ENCODE data around the gene RAPGEF6.
A peak's percentile ranks its signal among the peaks of the same experiment; 100 is the strongest.

The RAPGEF6 gene

GRCh38 chr5:131514316-131515283 lies 120.4 kb downstream of the RAPGEF6 start:
- no peaks in the 10 kb centered on the region for H3K9me3 ChIP-seq (ENCODE audit: control insufficient read depth in 2 of 2, low read length in 2 of 2)
- peaks cover 7 to 14% of the 10 kb centered on the region in 2 donors for H3K36me3 ChIP-seq (ENCODE audit: control insufficient read depth in 2 of 2, insufficient read depth in 2 of 2, low read length in 2 of 2)
- H3K4me1 ChIP-seq (ENCODE audit: control insufficient read depth in 2 of 2, insufficient read depth in 2 of 2, low read length in 2 of 2) = peaks cover 0 to 3% of the 10 kb centered on the region in 2 donors
- H3K27me3 ChIP-seq (ENCODE audit: control insufficient read depth in 2 of 2, insufficient read depth in 2 of 2, low read length in 2 of 2) = no peaks in the 10 kb centered on the region
- no peak overlapping the region for H3K4me3 ChIP-seq (ENCODE audit: low read length in 2 of 2)
- H3K27ac ChIP-seq (ENCODE audit: low read depth in 2 of 2, low read length in 2 of 2) = peak overlapping the region in 1 of 2 donors; percentile 2
- no peak overlapping the region for H3K9ac ChIP-seq (ENCODE audit: low read depth in 1 of 2, low read length in 2 of 2)

GRCh38 chr5:131513780-131514179 lies 121.2 kb downstream of the RAPGEF6 start:
- no peak overlapping the region for H3K9ac ChIP-seq (ENCODE audit: low read depth in 1 of 2, low read length in 2 of 2)
- no peak overlapping the region for H3K4me3 ChIP-seq (ENCODE audit: low read length in 2 of 2)
- H3K4me1 ChIP-seq (ENCODE audit: control insufficient read depth in 2 of 2, insufficient read depth in 2 of 2, low read length in 2 of 2) = peaks cover 0 to 3% of the 10 kb centered on the region in 2 donors
- H3K27ac ChIP-seq (ENCODE audit: low read depth in 2 of 2, low read length in 2 of 2) = no peak overlapping the region
- H3K27me3 ChIP-seq (ENCODE audit: control insufficient read depth in 2 of 2, insufficient read depth in 2 of 2, low read length in 2 of 2) = no peaks in the 10 kb centered on the region
- H3K36me3 ChIP-seq (ENCODE audit: control insufficient read depth in 2 of 2, insufficient read depth in 2 of 2, low read length in 2 of 2) = peaks cover 7 to 13% of the 10 kb centered on the region in 2 donors
- no peaks in the 10 kb centered on the region for H3K9me3 ChIP-seq (ENCODE audit: control insufficient read depth in 2 of 2, low read length in 2 of 2)

GRCh38 chr5:131511934-131512333 lies 123.1 kb downstream of the RAPGEF6 start:
- Histone ChIP-seq H3K27ac (ENCODE audit: low read depth in 2 of 2, low read length in 2 of 2) (no peak overlapping the region), H3K4me3 (ENCODE audit: low read length in 2 of 2) (no peak overlapping the region), H3K27me3 (ENCODE audit: control insufficient read depth in 2 of 2, insufficient read depth in 2 of 2, low read length in 2 of 2) (no peaks in the 10 kb centered on the region), H3K4me1 (ENCODE audit: control insufficient read depth in 2 of 2, insufficient read depth in 2 of 2, low read length in 2 of 2) (peaks cover 0 to 3% of the 10 kb centered on the region in 2 donors), H3K9me3 (ENCODE audit: control insufficient read depth in 2 of 2, low read length in 2 of 2) (no peaks in the 10 kb centered on the region), H3K9ac (ENCODE audit: low read depth in 1 of 2, low read length in 2 of 2) (no peak overlapping the region), H3K36me3 (ENCODE audit: control insufficient read depth in 2 of 2, insufficient read depth in 2 of 2, low read length in 2 of 2) (peaks cover 11 to 17% of the 10 kb centered on the region in 2 donors)

GRCh38 chr5:131509801-131510200 lies 125.2 kb downstream of the RAPGEF6 start:
- Histone ChIP-seq H3K36me3 (ENCODE audit: control insufficient read depth in 2 of 2, insufficient read depth in 2 of 2, low read length in 2 of 2) (peaks cover 11 to 12% of the 10 kb centered on the region in 2 donors), H3K9me3 (ENCODE audit: control insufficient read depth in 2 of 2, low read length in 2 of 2) (no peaks in the 10 kb centered on the region), H3K27ac (ENCODE audit: low read depth in 2 of 2, low read length in 2 of 2) (no peak overlapping the region), H3K4me3 (ENCODE audit: low read length in 2 of 2) (no peak overlapping the region), H3K4me1 (ENCODE audit: control insufficient read depth in 2 of 2, insufficient read depth in 2 of 2, low read length in 2 of 2) (no peaks in the 10 kb centered on the region), H3K9ac (ENCODE audit: low read depth in 1 of 2, low read length in 2 of 2) (no peak overlapping the region), H3K27me3 (ENCODE audit: control insufficient read depth in 2 of 2, insufficient read depth in 2 of 2, low read length in 2 of 2) (no peaks in the 10 kb centered on the region)

GRCh38 chr5:131505237-131505908 lies 129.7 kb downstream of the RAPGEF6 start:
- peaks cover 14 to 20% of the 10 kb centered on the region in 2 donors for H3K36me3 ChIP-seq (ENCODE audit: control insufficient read depth in 2 of 2, insufficient read depth in 2 of 2, low read length in 2 of 2)

GRCh38 chr5:131496400-131496713 lies 138.7 kb downstream of the RAPGEF6 start:
- Histone ChIP-seq H3K27ac (ENCODE audit: low read depth in 2 of 2, low read length in 2 of 2) (no peak overlapping the region), H3K36me3 (ENCODE audit: control insufficient read depth in 2 of 2, insufficient read depth in 2 of 2, low read length in 2 of 2) (peaks cover 13 to 21% of the 10 kb centered on the region in 2 donors)

More at GRCh38 chr5:131505237-131505908, 129.7 kb downstream of the RAPGEF6 start:
- no peak overlapping the region for H3K4me3 ChIP-seq (ENCODE audit: low read length in 2 of 2)
- H3K27ac ChIP-seq (ENCODE audit: low read depth in 2 of 2, low read length in 2 of 2) = no peak overlapping the region
- H3K4me1 ChIP-seq (ENCODE audit: control insufficient read depth in 2 of 2, insufficient read depth in 2 of 2, low read length in 2 of 2) = no peaks in the 10 kb centered on the region
- no peaks in the 10 kb centered on the region for H3K9me3 ChIP-seq (ENCODE audit: control insufficient read depth in 2 of 2, low read length in 2 of 2)
- no peaks in the 10 kb centered on the region for H3K27me3 ChIP-seq (ENCODE audit: control insufficient read depth in 2 of 2, insufficient read depth in 2 of 2, low read length in 2 of 2)
- H3K9ac ChIP-seq (ENCODE audit: low read depth in 1 of 2, low read length in 2 of 2) = no peak overlapping the region

GRCh38 chr5:131495536-131496399 lies 139.3 kb downstream of the RAPGEF6 start:
- Histone ChIP-seq H3K27me3 (ENCODE audit: control insufficient read depth in 2 of 2, insufficient read depth in 2 of 2, low read length in 2 of 2) (no peaks in the 10 kb centered on the region), H3K9me3 (ENCODE audit: control insufficient read depth in 2 of 2, low read length in 2 of 2) (no peaks in the 10 kb centered on the region), H3K4me3 (ENCODE audit: low read length in 2 of 2) (no peak overlapping the region), H3K4me1 (ENCODE audit: control insufficient read depth in 2 of 2, insufficient read depth in 2 of 2, low read length in 2 of 2) (no peaks in the 10 kb centered on the region), H3K36me3 (ENCODE audit: control insufficient read depth in 2 of 2, insufficient read depth in 2 of 2, low read length in 2 of 2) (peaks cover 13 to 25% of the 10 kb centered on the region in 2 donors), H3K9ac (ENCODE audit: low read depth in 1 of 2, low read length in 2 of 2) (no peak overlapping the region), H3K27ac (ENCODE audit: low read depth in 2 of 2, low read length in 2 of 2) (no peak overlapping the region)

More at GRCh38 chr5:131496400-131496713, 138.7 kb downstream of the RAPGEF6 start:
- no peak overlapping the region for H3K4me3 ChIP-seq (ENCODE audit: low read length in 2 of 2)
- H3K27me3 ChIP-seq (ENCODE audit: control insufficient read depth in 2 of 2, insufficient read depth in 2 of 2, low read length in 2 of 2) = no peaks in the 10 kb centered on the region
- no peaks in the 10 kb centered on the region for H3K4me1 ChIP-seq (ENCODE audit: control insufficient read depth in 2 of 2, insufficient read depth in 2 of 2, low read length in 2 of 2)
- no peak overlapping the region for H3K9ac ChIP-seq (ENCODE audit: low read depth in 1 of 2, low read length in 2 of 2)
- H3K9me3 ChIP-seq (ENCODE audit: control insufficient read depth in 2 of 2, low read length in 2 of 2) = no peaks in the 10 kb centered on the region

GRCh38 chr5:131491749-131492148 lies 143.3 kb downstream of the RAPGEF6 start:
- no peaks in the 10 kb centered on the region for H3K4me1 ChIP-seq (ENCODE audit: control insufficient read depth in 2 of 2, insufficient read depth in 2 of 2, low read length in 2 of 2)
- H3K27ac ChIP-seq (ENCODE audit: low read depth in 2 of 2, low read length in 2 of 2) = no peak overlapping the region
- H3K4me3 ChIP-seq (ENCODE audit: low read length in 2 of 2) = no peak overlapping the region
- H3K9ac ChIP-seq (ENCODE audit: low read depth in 1 of 2, low read length in 2 of 2) = no peak overlapping the region
- H3K36me3 ChIP-seq (ENCODE audit: control insufficient read depth in 2 of 2, insufficient read depth in 2 of 2, low read length in 2 of 2) = peaks cover 17 to 36% of the 10 kb centered on the region in 2 donors
- peaks cover 0 to 3% of the 10 kb centered on the region in 2 donors for H3K9me3 ChIP-seq (ENCODE audit: control insufficient read depth in 2 of 2, low read length in 2 of 2)
- no peaks in the 10 kb centered on the region for H3K27me3 ChIP-seq (ENCODE audit: control insufficient read depth in 2 of 2, insufficient read depth in 2 of 2, low read length in 2 of 2)

- no peak overlapping the region for H3K9ac ChIP-seq (ENCODE audit: low read depth in 1 of 2, low read length in 2 of 2)
- peaks cover 11 to 23% of the 10 kb centered on the region in 2 donors for H3K36me3 ChIP-seq (ENCODE audit: control insufficient read depth in 2 of 2, insufficient read depth in 2 of 2, low read length in 2 of 2)
- no peak overlapping the region for H3K27ac ChIP-seq (ENCODE audit: low read depth in 2 of 2, low read length in 2 of 2)
- no peaks in the 10 kb centered on the region for H3K4me1 ChIP-seq (ENCODE audit: control insufficient read depth in 2 of 2, insufficient read depth in 2 of 2, low read length in 2 of 2)
- no peaks in the 10 kb centered on the region for H3K27me3 ChIP-seq (ENCODE audit: control insufficient read depth in 2 of 2, insufficient read depth in 2 of 2, low read length in 2 of 2)
- peaks cover 0 to 3% of the 10 kb centered on the region in 2 donors for H3K9me3 ChIP-seq (ENCODE audit: control insufficient read depth in 2 of 2, low read length in 2 of 2)
- no peak overlapping the region for H3K4me3 ChIP-seq (ENCODE audit: low read length in 2 of 2)
These were observed 146.6 kb downstream of the RAPGEF6 start for GRCh38 chr5:131488463-131488862.

Data from mucosa of rectum (tissue), 2 donors.